ENCODE results near the gene ADCY3.

GRCh38 chr2:24948506-24948905 lies 28.5 kb upstream of the ADCY3 start:
- TF ChIP-seq EP300 (conservative IDR thresholded peaks at IDR 0.05; ENCODE audit: poor library complexity, severe bottlenecking): no peak
- no peak for TF ChIP-seq CTCF (IDR thresholded peaks at IDR 0.05; ENCODE audit: poor library complexity, severe bottlenecking)

Data from neural cell (in vitro differentiated cells).